GM18858 (cell line): ENCODE data around the gene STPG2.
"Not testable (repeated sequence)": the region's sequence is repeated elsewhere in the genome, so short reads cannot be mapped to it uniquely, and the experiment has no call there.

ENCODE experiments used
- ATAC-seq: cut with Tn5 transposase; IDR thresholded peaks from one replicate; pipeline ENCODE4 v1.9.1; 2021; ENCODE audit not compliant: unreplicated experiment

Gene STPG2

DNA sequence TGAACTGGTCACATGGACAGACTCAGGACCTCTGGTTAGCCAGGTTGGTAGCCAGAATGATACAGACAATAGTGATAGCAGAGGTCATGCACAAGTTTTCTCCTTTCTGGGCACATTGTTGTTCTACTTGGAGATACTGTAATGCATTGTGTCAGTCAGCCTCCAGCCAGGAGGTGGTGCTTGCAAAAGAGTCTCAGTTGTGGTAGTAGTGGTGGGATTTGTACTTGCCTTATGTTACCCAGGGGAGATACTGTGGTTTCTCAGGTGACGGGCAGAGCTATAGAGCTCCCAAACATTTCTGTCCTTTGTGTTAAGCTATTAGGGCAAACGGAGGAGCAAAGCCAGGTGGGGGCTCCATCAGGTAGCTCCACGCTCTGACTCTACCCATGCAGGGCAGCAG is 190.5 kb downstream of the STPG2 start:
- ATAC-seq: no peak

DNA sequence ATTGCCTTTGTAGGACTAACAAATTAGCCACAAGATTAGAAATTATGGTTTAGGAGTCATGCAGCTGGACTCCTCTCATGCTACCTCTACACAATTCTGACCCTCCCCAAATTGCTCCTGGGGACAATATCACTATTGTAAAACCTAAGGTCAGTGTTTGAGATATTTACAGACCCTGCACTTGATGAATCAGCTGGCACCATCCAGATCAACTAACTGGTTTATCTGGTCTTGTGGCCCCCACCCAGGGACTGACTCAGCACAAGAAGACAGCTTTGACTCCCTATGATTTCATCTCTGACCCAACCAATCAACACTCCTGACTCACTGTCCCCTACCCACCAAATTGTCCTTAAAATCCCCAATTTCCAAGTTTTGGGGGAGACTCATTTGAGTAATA is 192.4 kb downstream of the STPG2 start:
- ATAC-seq: no peak

DNA sequence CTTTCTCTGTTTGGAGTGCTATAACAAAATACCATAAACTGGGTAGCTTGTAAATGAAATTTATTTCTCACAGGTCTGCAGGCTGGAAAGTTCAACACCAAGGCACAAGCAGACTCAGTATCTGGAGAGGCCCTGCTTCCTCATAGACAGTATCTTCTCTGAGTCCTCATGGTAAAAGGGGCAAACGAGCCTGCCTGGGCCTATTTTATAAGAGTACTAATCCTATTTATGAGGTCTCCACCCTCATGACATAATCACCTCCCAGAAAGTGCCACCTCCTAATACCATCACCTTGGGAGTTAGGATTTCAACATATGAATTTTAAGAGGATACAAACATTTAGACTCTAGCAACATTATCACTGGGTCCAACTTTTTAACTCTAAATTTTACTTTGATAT is 200.3 kb downstream of the STPG2 start:
- ATAC-seq: no peak

DNA sequence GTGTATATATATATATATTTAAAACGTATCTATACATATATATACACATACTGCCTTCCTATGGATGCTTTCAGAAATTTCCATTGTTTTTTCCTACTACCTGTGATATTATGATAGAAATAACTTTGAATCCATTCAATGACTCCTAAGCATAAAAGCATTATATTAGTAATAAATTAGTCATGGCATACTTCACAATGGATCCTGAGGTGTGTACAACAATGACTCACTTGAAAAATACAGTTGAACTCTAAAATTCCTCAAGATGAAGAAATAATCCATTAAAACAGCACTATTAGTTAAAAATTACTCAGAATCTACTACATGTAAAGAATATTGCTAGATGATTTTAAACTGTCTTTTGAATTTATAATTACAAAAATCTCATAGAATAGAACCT is 201.1 kb downstream of the STPG2 start:
- no peak for ATAC-seq

DNA sequence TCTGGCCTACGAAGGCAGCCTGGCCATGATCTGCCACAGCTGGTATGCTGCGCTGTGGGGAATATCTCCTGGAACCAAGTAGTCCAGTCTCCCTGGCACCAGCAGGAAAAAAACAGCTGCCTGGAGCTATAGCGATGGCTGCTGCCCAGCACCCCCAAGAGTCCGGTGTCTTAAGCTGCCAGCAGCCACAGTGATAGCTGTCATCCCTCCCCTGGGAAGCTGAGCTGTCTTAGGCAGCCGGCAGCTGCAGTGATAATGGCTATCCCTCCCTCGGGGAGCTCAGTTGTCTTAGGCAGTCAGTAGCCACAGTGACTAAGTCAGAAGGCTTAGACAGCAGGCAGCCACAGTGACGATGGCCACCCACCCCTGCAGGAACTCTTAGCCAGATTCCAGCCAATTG is 205.1 kb downstream of the STPG2 start:
- ATAC-seq: no peak

DNA sequence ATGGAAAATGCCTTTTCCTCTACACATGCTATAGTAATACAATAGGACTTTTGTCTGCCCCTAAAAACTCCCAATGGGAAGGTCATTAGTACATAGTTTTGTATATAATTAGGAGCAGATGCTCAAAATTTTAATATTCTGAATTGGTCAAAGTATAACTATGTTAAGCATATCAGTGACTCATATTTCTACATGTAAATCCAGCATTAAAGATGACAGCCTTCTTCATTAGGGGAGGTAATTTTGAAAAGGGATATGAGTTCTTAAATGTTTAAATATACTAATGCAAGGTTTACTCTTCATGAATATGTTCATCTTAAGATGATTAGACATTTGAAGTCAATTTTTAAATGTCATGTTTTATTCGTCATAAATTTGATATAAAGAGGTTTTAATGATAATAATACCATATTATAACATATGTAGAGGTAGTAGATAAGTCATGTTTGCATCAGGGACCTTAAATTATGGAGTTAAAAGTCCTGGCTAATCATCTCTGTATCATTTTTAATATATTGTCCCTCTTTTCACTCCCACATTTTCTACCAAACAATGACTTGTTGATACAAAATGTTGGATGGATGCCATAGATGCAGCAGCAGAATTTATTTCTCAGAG is 218.8 kb downstream of the STPG2 start:
- ATAC-seq: no peak

DNA sequence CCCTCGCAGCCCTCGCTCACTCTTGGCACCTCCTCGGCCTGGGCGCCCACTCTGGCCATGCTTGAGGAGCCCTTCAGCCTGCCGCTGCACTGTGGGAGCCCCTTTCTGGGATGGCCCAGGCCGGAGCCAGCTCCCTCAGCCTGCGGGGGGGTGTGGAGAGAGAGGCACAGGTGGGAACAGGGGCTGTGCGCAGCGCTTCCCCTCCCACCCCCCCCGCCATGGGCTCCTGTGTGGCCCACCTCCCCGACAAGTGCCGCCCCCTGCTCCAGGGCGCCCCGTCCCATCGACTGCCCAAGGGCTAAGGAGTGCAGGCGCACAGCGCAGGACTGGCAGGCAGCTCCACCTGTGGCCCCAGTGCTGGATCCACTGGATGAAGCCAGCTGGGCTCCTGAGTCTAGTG is 220.2 kb downstream of the STPG2 start:
- ATAC-seq: no peak

DNA sequence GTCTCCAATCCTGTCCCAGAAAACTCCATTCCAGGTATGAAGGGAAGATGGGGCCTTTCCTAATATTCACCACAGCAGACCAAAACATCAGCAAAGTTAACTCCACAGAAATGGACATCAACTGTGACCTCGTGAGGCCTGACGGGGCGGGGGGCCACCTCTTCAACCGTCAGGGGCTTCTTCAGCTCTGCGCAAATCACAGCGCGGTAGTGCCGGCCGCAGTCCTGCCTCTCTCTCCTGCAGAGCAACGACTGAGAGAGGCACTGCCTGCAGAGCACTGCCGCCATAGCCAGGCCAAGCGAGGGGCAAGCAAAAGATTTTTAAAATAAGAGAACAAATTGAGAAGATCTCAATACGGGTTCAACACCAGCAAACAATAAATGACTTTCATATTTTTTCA is 226.2 kb downstream of the STPG2 start:
- ATAC-seq: no peak

DNA sequence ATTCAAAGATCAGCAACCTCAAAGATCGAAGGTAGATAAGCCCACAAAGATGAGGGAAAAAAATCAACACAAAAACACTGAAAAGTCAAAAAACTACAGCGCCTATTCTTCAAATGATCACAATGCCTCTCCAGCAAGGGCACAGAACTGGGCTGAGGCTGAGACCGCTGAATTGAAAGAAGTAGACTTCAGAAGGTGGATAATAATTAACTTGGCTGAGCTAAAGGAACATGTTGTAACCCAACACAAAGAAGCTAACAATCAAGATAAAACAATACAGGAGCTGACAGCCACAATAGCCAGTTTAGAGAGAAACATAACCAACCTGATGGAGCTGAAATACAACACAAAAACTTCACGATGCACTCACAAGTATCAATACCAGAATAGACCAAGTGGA is 231.1 kb downstream of the STPG2 start:
- no peak for ATAC-seq

DNA sequence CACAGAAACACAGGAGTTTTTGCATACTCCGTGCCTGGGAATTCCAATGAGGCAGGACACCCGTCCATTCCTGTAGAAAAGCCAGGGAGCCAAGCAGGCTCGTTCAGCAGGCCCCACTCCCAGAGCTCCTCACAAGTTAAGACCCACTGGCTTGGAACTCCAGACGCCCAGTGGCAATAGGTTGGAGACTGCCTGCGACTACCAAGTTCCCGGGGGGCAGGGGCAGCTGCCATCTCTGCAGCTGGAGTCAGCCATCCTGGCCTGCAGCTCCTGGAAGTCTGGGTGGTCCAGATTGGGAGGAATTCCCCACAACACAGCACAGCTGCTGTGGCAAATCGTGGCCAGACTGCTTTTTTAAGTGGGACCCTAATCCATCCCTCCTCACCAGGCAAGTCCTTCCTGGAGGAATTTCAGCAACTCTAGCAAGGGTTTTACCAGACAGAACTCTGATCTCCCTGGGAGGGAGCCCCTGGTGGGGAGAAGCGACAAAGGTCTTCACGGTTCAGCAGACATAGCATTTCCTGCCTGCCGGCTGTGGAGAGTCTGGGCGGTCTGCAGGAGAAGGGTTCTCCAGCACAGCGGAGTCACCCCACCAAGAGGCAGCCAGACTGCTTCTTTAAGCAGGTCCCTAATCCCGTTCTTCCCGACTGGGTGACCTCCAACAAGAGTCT is 231.9 kb downstream of the STPG2 start:
- ATAC-seq: no peak

DNA sequence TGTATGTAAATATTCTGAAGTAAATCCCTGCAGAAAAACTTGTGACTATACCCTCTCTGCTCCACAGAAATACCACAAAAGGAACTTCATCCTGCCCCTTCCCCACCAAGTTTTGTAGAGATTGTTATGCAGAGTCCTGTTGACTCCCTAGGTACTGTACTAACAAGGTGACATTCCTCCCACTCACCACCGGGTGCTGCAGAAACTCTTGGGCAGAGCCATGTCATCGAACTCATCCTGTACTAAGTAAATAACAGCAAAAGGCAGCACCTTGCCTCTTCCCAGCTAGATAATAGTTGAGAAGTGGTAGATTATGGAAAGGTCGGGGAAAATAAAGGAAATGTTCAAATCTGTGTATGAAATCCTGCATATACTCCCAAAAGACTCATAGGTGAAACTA is 233.3 kb downstream of the STPG2 start:
- ATAC-seq: peak; percentile 55

DNA sequence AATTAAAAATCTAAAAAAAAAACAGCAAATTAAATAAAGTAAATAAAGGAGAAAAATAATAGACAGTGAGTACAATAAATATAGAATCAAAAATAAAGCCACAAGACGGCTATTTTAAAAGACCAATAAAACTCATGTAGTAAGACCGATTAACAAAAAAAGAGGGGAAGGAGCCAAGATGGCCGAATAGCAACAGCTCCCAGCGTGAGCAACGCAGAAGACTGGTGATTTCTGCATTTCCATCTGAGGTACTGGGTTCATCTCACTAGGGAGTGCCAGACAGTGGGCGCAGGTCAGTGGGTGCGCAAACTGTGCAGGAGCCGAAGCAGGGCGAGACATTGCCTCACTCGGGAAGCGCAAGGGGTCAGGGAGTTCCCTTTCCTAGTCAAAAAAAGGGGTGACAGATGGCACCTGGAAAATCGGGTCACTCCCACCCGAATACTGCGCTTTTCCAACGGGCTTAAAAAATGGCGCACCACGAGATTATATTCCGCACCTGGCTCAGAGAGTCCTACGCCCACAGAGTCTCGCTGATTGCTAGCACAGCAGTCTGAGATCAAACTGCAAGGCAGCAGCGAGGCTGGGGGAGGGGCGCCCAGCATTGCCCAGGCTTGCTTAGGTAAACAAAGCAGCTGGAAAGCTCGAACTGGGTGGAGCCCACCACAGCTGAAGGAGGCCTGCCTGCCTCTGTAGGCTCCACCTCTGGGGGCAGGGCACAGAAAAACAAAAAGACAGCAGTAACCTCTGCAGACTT is 239.7 kb downstream of the STPG2 start:
- ATAC-seq: not testable (repeated sequence)

DNA sequence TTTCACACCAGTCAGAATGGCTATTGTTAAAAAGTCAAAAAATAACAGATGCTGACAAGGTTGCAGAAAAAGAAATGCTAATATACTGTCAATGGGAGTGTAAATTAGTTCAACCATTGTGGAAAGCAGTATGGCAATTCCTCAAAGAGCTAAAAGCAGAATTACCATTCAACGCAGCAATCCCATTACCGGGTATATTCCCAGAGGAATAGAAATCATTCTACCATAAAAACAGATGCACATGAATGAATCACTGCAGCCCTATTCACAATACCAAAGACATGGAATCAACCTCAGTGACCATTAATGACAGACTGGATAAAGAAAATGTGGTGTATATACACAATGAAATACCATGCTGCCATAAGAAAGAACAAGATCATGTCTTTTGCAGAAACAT is 243.0 kb downstream of the STPG2 start:
- ATAC-seq: no peak

DNA sequence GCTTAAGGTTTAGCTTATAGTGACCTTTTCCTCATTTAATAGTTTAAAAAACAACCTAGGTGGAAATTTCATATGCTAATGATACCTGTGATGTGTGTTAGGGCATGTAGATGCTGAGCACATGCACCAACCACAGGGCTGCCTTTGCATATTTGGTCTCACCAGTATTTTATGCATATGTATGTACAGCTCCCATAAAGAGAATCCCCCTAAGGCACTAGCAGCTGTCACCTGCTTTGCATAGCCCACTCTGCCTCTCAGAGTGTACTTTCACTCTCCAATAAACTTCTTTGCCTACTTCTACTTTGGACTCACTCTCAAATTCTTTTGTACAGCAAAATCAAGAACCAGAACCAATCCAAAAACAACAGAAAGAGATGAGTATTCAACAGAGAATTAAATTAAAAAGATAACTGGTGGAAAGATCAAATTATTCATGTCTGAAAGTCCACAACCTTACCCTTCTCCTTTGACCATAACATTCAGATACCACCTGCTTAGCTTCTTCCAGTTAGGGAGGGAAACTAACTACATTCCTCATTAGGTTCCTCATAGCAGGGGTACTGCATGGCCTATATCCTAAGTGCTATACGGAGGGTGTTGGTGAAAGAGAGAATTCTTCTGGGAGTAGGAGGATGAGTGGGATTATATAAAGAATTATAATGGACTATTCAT is 250.5 kb downstream of the STPG2 start:
- no peak for ATAC-seq

DNA sequence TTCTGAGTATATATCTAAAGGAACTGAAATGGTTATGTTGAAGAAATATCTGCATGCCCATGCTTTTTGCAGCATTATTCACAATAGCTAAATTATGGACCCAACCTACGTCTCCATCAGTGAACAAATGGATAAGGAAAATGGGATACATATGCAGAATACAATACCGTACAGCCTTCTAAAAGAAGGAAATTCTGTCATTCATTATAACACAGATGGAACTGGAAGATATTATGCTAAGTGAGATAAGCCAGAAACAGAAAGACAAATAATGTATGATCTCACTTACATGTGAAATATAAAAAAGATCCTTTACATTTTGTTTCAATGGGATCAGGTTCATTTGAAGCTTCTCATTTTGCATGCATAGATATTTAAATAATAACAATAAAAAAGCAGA is 263.3 kb downstream of the STPG2 start:
- no peak for ATAC-seq

DNA sequence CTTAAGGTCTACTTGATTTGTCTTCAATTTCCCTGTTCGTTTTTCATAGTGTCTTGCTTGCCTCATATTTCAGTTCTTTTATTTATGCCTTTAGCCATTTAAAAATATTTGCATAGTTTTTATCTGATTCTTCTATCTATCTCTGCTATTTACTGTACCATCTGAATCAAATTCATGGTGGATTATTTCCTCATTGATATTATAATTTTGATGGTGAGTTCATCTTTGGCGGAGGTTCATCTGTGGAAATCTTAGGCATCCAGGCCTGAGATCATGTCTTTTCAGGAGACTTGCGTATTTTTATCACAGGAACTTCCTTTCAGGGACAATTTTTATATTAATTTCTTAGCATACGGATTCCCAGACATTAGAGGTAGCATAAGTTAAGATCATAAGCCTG is 275.2 kb downstream of the STPG2 start:
- ATAC-seq: no peak

DNA sequence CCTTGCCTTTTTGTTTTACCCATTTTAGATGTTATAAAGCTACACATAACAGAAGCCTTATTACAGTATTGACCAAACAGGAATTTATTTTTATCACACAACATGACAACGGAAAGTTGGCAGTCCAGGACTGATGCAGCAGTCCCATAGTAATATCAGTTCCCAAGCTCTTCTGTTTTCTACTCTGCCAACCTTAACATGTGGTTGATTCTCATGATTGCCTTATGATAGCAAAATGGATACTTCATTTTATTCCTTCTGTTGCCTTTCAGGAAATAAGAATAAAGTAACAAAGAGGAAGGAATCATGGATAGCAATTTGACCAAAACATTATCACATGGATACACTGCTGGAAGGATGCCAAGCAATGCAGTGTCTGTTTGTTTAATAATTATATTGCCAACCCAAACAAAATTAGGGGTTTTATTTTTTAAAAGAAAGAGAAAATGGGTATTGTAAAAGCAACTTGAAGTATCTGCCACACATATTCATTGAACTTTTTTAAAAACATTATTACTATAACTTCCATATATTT is 275.7 kb downstream of the STPG2 start:
- ATAC-seq: no peak

DNA sequence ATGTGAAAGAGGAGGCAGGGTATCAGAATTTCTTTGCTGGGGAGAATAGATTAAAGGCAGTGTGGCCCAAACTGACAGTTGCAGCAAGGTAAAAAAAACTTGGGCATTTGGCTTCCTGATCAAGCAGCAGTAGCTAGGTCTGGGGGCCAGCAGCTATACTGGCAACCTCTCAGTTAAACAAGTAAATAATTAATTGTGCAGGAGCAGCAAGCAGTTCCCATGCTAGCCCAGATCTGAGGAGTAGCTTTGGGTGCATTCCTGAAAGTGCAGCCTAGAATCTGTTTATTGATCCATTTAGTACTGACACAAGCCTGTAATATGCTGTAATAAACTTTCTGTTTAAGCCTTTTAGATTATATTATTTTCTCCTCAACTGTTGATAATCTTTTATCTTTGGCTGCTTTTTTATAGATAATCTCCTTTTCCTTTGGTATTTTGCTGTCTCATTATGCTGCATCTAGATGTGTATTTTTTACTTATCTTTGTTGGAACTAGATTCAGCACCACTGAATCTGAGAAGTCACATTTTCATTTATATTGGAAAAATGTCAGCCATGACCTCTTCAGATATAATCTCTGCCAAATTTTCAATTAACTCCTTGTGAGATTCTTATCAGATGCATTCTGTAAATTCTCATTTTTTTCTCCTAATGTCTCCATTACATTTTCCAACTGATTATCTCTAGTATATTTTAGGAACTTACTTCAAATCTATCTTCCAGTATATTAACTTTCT is 276.3 kb downstream of the STPG2 start:
- no peak for ATAC-seq

DNA sequence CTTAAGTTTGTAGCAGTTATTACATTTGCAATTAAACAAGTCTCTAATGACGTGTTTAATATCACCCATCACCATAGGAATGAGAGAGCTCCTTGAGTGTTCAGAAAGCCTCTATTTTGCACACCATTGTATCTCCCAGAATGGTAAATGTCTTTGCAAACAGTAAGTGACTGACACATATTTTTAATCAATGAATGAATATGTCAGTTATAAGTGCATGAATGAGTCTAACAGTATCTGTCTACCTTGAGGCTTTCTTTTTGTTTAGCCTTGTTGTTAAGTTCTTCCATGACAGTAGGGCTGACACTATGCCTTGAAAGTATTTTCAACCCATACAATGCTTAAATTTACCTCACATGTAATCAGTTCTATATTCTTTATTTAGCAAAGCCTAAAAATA is 292.2 kb downstream of the STPG2 start:
- no peak for ATAC-seq

DNA sequence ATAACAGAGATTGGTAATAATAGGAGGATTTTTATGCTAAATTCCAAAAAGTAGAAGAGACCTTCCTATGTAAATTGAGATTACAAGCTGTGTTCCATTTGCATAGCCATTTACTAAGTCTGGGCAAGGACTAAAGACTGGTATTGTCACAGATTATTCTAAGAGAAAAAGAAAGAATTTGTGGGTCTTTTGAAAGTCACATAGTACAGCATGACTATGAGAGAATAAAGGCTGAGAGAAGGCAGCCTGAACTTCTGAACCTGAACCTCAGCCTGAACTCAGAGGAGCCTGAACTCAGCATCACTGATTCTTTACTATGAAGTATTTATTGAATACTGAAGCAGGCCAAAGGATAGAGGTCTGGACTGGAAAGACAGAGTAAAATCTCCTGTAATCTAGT is 297.5 kb downstream of the STPG2 start:
- ATAC-seq: no peak

DNA sequence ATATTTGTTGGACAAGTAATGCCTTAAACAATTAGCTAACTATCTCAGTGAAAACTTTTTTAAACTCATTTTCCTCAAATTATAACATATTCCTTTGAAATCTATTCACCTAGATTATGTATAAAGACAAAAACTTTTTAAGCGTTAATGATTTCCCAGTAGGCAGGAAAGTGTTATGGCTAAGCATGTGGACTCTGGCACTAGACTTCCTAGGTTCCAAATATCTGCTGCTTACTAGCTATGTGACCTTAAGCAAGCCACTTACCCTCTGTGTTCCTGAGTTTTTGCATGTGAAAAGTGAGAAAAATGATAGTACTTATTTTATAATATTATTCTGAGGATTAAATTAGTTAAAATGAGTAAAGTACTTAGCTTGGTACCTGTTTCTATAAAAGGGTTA is 301.8 kb downstream of the STPG2 start:
- no peak for ATAC-seq
